Thyroid gland (tissue), 4 donors: ENCODE measurements around the gene KRTAP6-3.

Experiments used
- CTCF ChIP-seq, 6 experiments: fragments of 200-600 bp in 3 of 6; fragments of 450-650 bp in 3 of 6; sonication (generic) in 3 of 6; IDR thresholded peaks; one replicate each; pipeline ENCODE4 v1.5.1; 2016 to 2019; ENCODE audit warnings: antibody characterized with exemption in 6 of 6, mild to moderate bottlenecking in 2 of 6, inconsistent platforms in 1 of 6, moderate library complexity in 1 of 6
- POLR2A ChIP-seq, 2 donors: fragments of 450-650 bp; IDR thresholded peaks; one replicate each; pipeline ENCODE4 v1.6.1; 2017; ENCODE audit warnings: antibody characterized with exemption in 2 of 2, mild to moderate bottlenecking in 2 of 2, moderate library complexity in 1 of 2

GRCh38 chr21:30629200-30629599, 37.0 kb downstream of the KRTAP6-3 start:
- TF ChIP-seq CTCF (IDR thresholded peaks at IDR 0.05) = no peak
- no peak for TF ChIP-seq POLR2A (IDR thresholded peaks at IDR 0.05)
